ENCODE data around the gene HM13. TPM values are rescaled to one million over a fixed set of nuclear protein-coding genes. Genes with fewer than 3 reads are reported as not detected.
A peak's percentile ranks its signal among the peaks of the same experiment; 100 is the strongest.
"Not testable (repeated sequence)": the region's sequence is repeated elsewhere in the genome, so short reads cannot be mapped to it uniquely, and the experiment has no call there.

The HM13 gene
- total RNA-seq, 2 experiments from 2014 or later: 110 to 111 TPM

GRCh38 chr20:31605902-31606803 lies 91.9 kb downstream of the HM13 start:
- Mint-ChIP-seq H3K27ac (no peak overlapping the region), H3K4me1 (ENCODE audit: low read depth) (peaks cover 33% of the 10 kb centered on the region), H3K27me3 (peaks cover 45% of the 10 kb centered on the region), H3K36me3 (no peaks in the 10 kb centered on the region), H3K9me3 (no peaks in the 10 kb centered on the region), H3K4me3 (peak overlapping the region; percentile 87)
- peak; percentile 30 for DNase-seq
- POLR2A ChIA-PET: interaction anchor here (0.7 to 4.4 kb wide), 3 partner anchors 33 to 117 kb away, joined by 3 to 31 read pairs (median 4); partner anchors contain the start of gene BCL2L1
- intact Hi-C loops (cut with micrococcal nuclease): loop anchor here (1.0 kb wide), 2 partner anchors 7 to 13 kb away; no protein-coding TSS in a partner anchor
- CTCF ChIA-PET: interaction anchor here (0.7 to 18.8 kb wide), 5 partner anchors 17 to 121 kb away, joined by 3 to 1211 read pairs (median 4); no protein-coding TSS in a partner anchor

GRCh38 chr20:31606804-31607639 lies 92.8 kb downstream of the HM13 start:
- ChIA-PET CTCF (interaction anchor here (18.8 kb wide), 1 partner anchor 40 kb away, joined by 1211 read pairs; no protein-coding TSS in a partner anchor), POLR2A (interaction anchor here (0.7 kb wide), 1 partner anchor 34 kb away, joined by 3 read pairs; no protein-coding TSS in a partner anchor)
- Mint-ChIP-seq H3K36me3 (no peaks in the 10 kb centered on the region), H3K9me3 (no peaks in the 10 kb centered on the region), H3K27ac (no peak overlapping the region), H3K4me1 (ENCODE audit: low read depth) (peaks cover 33% of the 10 kb centered on the region), H3K27me3 (peaks cover 47% of the 10 kb centered on the region), H3K4me3 (no peak overlapping the region)
- intact Hi-C loops (cut with micrococcal nuclease): no loop called here
- DNase-seq: no peak

DNA sequence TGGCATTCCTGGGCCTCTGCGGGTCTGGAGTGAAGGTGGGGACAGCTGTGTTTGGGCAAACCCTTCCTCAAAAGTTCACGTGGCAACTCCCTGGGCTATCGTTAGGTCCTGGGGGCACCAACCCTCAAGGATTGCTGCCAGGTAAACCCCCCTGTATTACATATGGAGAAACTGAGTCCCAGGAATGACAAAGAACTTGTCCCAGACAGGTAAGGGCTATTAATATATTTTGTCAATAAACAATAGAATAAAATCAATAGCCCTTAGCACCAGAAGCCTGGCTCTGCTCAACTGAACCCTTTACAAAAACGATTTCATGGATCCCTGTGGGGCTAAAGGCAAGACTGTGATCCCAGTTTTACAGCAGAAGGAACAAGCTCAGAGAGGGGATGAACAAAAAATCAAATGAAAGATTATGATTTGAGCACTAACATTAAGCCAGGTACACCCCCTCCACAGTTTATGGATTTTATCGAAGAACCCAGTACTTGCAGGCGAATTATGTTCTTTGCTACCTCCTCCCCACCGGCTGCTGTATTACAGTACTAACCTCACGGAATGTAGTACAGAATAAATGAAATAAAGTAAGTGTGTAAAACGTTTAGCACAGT lies 93.5 kb downstream of the HM13 start:
- no peak overlapping the region for H3K4me3 Mint-ChIP-seq
- H3K4me1 Mint-ChIP-seq (ENCODE audit: low read depth): peaks cover 29% of the 10 kb centered on the region
- intact Hi-C loops (cut with micrococcal nuclease): no loop called here
- POLR2A ChIA-PET: interaction anchor here (2.4 kb wide), 1 partner anchor 35 kb away, joined by 9 read pairs; no protein-coding TSS in a partner anchor
- H3K27ac Mint-ChIP-seq: no peak overlapping the region
- CTCF ChIA-PET: interaction anchor here (18.8 kb wide), 1 partner anchor 41 kb away, joined by 1211 read pairs; no protein-coding TSS in a partner anchor
- peaks cover 44% of the 10 kb centered on the region for H3K27me3 Mint-ChIP-seq
- no peaks in the 10 kb centered on the region for H3K9me3 Mint-ChIP-seq
- H3K36me3 Mint-ChIP-seq: no peaks in the 10 kb centered on the region
- no peak for DNase-seq

DNA sequence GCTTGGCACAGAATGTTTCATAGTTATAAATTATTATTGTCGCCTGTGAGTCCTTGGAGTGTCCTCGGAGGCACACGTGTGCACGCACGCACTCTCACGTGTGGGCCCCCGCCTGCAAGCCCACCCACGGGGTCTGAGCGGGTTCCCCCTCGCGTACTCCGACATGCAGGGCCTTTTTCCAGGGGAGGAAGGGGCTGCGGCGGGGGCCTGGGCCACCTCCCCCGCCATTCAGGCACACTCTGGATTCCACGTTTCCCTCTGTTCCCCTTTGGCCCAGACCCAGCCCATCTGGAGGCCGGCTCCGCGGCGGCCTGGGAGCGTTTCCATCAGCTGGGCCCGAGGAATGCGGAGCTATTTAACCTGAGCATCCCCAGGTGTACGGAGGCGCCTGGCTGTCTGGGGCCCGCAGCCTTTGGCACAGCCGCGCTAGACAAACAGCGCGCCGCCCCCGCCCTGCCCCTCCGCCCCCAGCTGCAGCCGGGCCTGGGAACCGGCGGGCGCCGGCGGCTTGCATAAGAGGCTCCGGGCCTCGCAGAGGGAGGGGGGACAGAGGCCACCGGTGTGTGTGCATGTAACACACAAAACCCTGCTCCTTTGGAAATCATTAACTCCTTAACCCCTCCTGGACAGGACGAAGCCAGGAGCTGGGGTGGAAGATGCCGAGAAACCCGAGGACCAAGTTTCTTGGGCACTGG lies 94.2 kb downstream of the HM13 start:
- peaks cover 43% of the 10 kb centered on the region for H3K27me3 Mint-ChIP-seq
- ChIA-PET POLR2A (interaction anchor here (2.4 kb wide), 1 partner anchor 35 kb away, joined by 9 read pairs; no protein-coding TSS in a partner anchor), CTCF (interaction anchor here (18.8 kb wide), 1 partner anchor 42 kb away, joined by 1211 read pairs; no protein-coding TSS in a partner anchor)
- no peaks in the 10 kb centered on the region for H3K36me3 Mint-ChIP-seq
- no peaks in the 10 kb centered on the region for H3K9me3 Mint-ChIP-seq
- intact Hi-C loops (cut with micrococcal nuclease): no loop called here
- DNase-seq: no peak
- no peak overlapping the region for H3K4me3 Mint-ChIP-seq
- H3K4me1 Mint-ChIP-seq (ENCODE audit: low read depth): peaks cover 26% of the 10 kb centered on the region
- no peak overlapping the region for H3K27ac Mint-ChIP-seq

GRCh38 chr20:31612271-31612640 lies 98.0 kb downstream of the HM13 start:
- H3K9me3 Mint-ChIP-seq; H3K27ac Mint-ChIP-seq; H3K4me3 Mint-ChIP-seq; H3K36me3 Mint-ChIP-seq; DNase-seq; H3K4me1 Mint-ChIP-seq (ENCODE audit: low read depth): not testable (repeated sequence)
- CTCF ChIA-PET: interaction anchor here (0.6 to 18.8 kb wide), 38 partner anchors 9 to 153 kb away, joined by 3 to 1211 read pairs (median 6); partner anchors contain the start of genes ID1 and TPX2
- intact Hi-C loops (cut with micrococcal nuclease): loop anchor here (2.0 to 5.0 kb wide), 2 partner anchors 97 to 150 kb away; partner anchors contain the start of gene HM13
- POLR2A ChIA-PET: interaction anchor here (0.7 to 2.1 kb wide), 6 partner anchors 9 to 53 kb away, joined by 3 to 26 read pairs (median 6); no protein-coding TSS in a partner anchor
- peaks cover 20% of the 10 kb centered on the region for H3K27me3 Mint-ChIP-seq

DNA sequence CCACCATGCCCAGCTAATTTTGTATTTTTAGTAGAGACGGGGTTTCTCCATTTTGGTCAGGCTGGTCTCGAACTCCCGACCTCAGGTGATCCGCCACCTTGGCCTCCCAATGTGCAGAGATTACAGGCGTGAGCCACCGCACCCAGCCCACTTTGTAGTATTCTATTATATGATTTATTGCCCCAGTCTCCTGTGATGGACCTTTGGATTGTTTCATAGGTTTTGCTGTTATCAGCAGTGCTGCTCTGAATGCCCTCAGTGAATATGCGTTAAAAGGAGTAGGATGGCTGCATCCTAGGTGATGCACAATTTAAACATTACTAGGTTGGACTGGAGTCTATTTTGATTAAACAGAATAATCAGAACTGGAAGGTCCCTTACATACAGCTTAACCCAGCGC lies 101.2 kb downstream of the HM13 start:
- Mint-ChIP-seq H3K36me3 (no peaks in the 10 kb centered on the region), H3K4me1 (ENCODE audit: low read depth) (peaks cover 2% of the 10 kb centered on the region), H3K27me3 (peaks cover 4% of the 10 kb centered on the region), H3K9me3 (no peaks in the 10 kb centered on the region), H3K4me3 (no peak overlapping the region), H3K27ac (no peak overlapping the region)
- ChIA-PET POLR2A (no interaction called here), CTCF (interaction anchor here (18.8 kb wide), 1 partner anchor 49 kb away, joined by 1211 read pairs; no protein-coding TSS in a partner anchor)
- intact Hi-C loops (cut with micrococcal nuclease): no loop called here
- no peak for DNase-seq

GRCh38 chr20:31617432-31618104 lies 103.3 kb downstream of the HM13 start:
- H3K4me3 Mint-ChIP-seq: no peak overlapping the region
- no peak overlapping the region for H3K27ac Mint-ChIP-seq
- H3K9me3 Mint-ChIP-seq: no peaks in the 10 kb centered on the region
- intact Hi-C loops (cut with micrococcal nuclease): no loop called here
- H3K4me1 Mint-ChIP-seq (ENCODE audit: low read depth): peaks cover 2% of the 10 kb centered on the region
- ChIA-PET POLR2A (no interaction called here), CTCF (interaction anchor here (18.8 kb wide), 1 partner anchor 51 kb away, joined by 1211 read pairs; no protein-coding TSS in a partner anchor)
- H3K27me3 Mint-ChIP-seq: peaks cover 1% of the 10 kb centered on the region
- no peaks in the 10 kb centered on the region for H3K36me3 Mint-ChIP-seq
- no peak for DNase-seq

Small RNA genes within 50 kb of the gene (microRNA-seq; reads per million reads assigned to microRNA genes)
- gene MIR3193 (ENCODE audit: borderline microRNAs expressed, borderline number of aligned reads, borderline replicate concordance): not detected

Other genes starting within 250 kb of the HM13 start
- not detected for gene DEFB116, start 205.9 kb upstream of the HM13 start, total RNA-seq
- not detected for gene DEFB118, start 145.8 kb upstream of the HM13 start, total RNA-seq
- not detected for gene DEFB119, start 123.9 kb upstream of the HM13 start, total RNA-seq
- not detected for gene DEFB121, start 108.2 kb upstream of the HM13 start, total RNA-seq
- gene DEFB123, start 73.8 kb upstream of the HM13 start, total RNA-seq: not detected
- gene DEFB124, start 39.3 kb upstream of the HM13 start, total RNA-seq: not detected
- gene REM1, start 39.2 kb upstream of the HM13 start, total RNA-seq: not detected
- gene ID1, start 90.8 kb downstream of the HM13 start, total RNA-seq: 1 to 10 TPM in 1 of 2 experiments, under 1 TPM in 1; 0.90 to 1.3 TPM
- gene COX4I2, start 123.5 kb downstream of the HM13 start, total RNA-seq: not detected
- gene BCL2L1, start 208.4 kb downstream of the HM13 start, total RNA-seq: 100 to 1,000 TPM; 126 to 129 TPM
- 100 to 1,000 TPM; 149 TPM for gene TPX2, start 224.8 kb downstream of the HM13 start, total RNA-seq

Data from activated CD4-positive, alpha-beta memory T cell treated with anti-CD3 and anti-CD28 coated beads for 36 hours (primary cell).